CD4-positive, alpha-beta T cell treated with Interleukin-21 for 1 hour (primary cell): ENCODE results near the gene MSANTD2.
A peak's percentile ranks its signal among the peaks of the same experiment; 100 is the strongest.

Experiments
- DNase-seq: peaks from one replicate; pipeline ENCODE4 v3.0.0-alpha.2; 2020

The MSANTD2 gene

DNA sequence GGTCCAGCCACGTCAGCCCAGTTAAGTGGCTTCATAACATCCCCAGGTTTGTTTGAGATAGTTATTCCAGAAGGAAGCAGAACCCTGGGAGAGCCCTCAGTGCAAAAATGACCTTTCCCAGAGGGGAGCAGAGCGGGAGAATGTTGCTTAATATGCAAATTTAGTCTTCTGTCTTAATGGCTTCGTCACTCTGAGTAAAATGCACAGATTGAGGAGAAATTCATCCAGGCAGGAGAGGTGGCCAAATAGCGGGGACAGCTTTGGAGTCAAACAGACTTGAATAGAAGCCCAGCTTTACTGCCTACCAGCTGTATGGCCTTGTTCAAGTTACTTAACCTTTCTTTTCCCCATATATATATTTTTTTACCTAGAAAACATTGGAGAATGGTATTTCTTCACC lies 72.7 kb downstream of the MSANTD2 start:
- DNase-seq, result no peak

DNA sequence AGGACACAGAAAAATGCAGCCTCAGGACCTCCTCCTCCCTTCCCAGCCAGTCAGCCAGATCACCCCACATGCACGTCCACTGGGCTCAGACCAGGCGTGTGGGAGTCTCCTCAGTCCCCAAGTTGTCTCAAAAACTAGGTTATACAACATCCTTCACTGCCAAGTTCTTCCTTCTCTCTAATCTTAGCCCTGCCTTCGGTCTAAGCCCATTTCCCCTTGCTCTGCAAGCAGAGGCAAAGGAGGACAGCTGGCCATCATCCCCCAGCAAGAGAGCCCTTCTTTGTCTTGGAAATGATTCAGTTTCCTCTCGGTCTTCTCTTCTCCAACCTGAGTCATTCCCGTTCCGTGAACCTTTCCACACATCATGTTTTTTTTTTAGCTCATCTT lies 74.5 kb downstream of the MSANTD2 start:
- DNase-seq, result no peak

DNA sequence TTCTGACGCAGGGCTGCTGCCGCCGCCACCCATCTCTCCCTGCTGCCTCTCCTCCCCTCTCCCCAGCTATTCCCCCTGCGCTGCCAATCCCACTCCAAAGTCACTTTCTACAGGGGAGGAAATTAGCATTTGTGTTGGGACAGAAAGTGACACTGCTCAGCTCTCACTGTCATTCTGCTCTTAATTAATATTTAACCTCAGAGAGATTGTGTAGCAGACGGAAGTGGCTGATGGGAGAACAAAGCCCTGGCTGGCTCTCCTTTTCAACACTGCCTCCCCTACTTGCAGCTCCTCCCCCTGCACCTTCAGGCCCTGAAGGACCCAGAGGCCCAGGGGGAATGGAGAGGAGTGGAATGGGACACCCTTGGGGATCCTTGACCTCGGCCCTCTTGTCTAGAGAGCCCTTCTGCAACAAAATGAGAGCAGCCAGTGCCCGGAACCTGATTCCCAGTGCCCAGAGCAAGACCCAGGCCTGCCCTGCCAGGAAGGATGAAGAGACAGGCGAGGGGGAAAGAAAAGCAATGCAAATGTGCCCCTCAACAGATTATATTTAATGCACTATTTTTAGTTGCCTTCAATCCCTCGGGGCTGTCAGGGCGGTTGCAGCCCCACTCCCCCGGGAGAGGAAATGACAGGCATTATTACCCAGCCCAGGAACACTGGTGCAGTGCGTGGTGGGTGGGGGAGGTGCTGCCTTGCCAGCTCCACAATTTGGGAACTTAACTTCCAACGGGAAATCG lies 75.1 kb downstream of the MSANTD2 start:
- no peak for DNase-seq

DNA sequence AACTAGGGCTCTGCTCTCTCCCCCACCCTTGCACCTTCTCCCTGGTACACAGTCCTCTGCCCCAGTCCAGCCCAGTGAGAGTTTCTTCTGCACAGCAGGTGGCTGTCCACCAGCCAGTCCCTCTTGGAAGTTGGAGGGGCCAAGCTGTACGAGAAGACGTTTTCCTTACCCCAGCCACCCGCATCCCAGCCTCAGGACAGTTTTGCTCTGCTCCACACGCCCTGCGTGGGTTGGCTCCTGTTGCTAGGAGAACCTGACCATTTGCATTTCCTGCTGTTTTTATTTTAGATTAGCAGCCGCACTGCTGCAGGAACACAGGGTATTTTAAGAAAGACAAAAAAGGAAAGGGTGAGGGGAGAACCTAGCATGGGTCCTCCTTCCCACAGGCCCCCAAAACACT lies 78.0 kb downstream of the MSANTD2 start:
- DNase-seq, result no peak

DNA sequence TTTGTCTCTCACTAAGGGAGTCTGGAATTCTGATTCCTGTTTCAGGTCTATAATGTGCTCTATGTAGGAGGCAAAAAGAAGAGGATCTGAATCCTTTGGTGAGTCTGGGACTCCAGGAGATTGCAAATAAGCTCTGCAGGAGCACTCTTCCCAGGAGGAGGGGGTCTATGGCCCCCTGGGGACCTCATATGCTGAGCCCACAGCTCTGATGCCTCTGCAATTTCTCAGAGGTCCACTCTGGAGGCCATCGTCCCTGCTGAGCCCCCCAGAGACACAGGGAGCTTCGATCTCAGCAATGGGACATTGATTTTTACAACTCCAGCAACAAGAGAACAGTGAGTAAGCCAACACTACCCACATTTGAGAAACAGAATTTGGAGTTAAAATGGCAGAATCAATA lies 80.7 kb downstream of the MSANTD2 start:
- DNase-seq, result no peak

DNA sequence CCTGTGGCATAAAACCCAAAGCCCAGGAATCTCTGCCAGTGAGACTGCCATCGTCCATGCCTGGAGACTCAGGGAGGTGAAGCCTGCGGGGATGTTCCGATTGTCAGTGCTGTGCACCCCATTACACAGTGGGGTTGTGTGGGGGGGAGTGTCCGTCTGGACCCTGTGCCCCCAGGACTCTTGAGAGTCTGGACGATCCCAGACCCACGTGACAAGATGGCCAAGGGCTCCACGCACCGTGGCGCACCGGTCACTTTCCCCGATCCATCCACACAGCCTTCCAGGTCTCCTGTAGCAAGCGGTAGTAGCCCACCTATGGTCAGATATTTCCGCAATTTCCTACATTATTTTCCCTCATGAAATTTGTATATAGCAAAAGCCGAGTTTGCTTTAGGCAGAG lies 81.4 kb downstream of the MSANTD2 start:
- no peak for DNase-seq

DNA sequence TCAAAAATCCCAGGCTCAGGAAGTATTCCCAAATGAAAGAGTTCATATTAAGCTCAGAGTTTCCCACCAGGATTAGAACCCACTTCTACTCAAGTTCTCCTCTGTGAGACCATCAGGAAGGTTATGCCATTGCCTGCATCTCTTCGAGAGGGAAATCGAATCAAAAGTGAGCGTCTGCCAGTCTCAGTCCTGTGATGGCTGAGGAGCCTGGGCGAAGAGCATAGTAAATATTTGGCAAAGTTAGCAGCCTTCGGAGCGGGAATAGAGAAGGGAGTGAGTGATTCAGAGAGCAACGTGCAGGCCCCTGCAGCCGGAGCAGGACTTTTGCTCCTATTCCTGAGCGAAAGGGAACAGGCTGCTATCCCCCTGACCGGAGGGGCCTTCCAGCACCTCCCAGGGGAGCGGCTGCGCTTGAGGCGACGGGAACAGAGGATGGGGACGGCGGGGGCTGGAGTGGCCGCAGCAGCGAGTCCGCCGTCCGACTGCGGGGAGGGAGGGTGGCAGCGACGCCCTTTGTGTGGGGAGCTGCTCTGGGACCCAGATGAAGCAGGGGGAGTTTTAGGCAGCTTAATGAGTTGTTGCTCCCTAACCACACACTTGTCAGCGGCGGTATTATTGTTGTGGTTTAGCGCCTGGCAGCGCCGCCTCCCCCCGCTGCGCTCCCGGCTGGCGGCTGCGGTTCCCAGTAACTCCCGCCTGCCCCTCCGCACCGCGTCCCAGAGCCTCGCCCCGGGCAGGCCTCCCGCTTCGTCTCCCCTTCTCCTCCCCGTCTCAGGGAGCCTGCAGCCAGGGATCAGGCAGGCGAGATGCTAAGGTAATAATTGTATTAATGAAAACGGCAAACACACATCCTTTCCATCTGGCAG lies 82.2 kb downstream of the MSANTD2 start:
- DNase-seq, result peak; percentile 33

DNA sequence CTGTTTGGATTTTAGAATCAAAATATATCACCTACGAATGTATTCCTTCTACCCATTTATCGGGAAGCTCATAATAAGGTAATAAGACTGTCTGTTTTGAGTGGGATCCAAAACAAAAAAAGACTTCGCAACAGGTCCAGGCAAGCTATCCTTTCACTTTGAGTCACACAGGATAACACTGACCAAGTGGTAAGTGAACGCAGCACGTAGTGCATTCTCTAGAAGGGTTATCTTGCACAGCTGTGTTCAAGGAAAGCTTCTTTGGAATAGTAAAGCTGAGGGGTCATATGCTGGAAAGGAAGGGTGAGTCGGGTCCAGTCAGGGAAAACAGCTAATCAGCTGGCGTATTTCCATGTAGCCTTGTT lies 82.8 kb downstream of the MSANTD2 start:
- no peak for DNase-seq

DNA sequence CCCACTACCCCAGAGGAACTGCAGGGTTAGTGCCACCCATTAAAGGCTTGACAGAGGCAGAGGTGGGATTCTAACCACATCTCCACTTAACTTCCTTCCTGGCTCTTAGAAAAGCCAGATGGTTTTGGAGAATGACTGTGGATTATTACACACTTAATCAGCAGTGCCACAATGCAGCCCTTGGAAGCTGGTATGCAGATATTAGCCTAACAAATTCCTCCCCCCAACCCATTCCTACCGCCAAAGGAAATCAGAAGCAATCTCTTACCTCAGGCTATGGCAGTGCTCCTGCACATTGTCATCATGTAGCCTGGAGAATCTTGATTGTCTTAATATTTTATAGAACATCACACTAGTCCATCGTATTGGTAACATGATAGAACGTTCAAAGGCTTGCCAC lies 83.6 kb downstream of the MSANTD2 start:
- no peak for DNase-seq
